HUES6 (cell line): ENCODE measurements around the gene ATXN2.
"Not testable (repeated sequence)": the region's sequence is repeated elsewhere in the genome, so short reads cannot be mapped to it uniquely, and the experiment has no call there.

ENCODE experiments used
- H3K27ac ChIP-seq: 2 replicates; pipeline ENCODE4 v1.7.0; 2013; ENCODE audit warnings: low read depth, mild to moderate bottlenecking, low read length, inconsistent platforms
- H3K27me3 ChIP-seq: 2 replicates; pipeline ENCODE4 v1.6.1; 2013; ENCODE audit warnings: low read length; ENCODE audit not compliant: control insufficient read depth, insufficient read depth
- H3K36me3 ChIP-seq: 2 replicates; pipeline ENCODE4 v1.6.1; 2013; ENCODE audit warnings: low read length; ENCODE audit not compliant: control insufficient read depth, insufficient read depth
- H3K4me1 ChIP-seq: 2 replicates; pipeline ENCODE4 v1.6.1; 2013; ENCODE audit warnings: low read length; ENCODE audit not compliant: control insufficient read depth, insufficient read depth
- H3K4me3 ChIP-seq: 2 replicates; pipeline ENCODE4 v1.5.1; 2013; ENCODE audit warnings: low read depth, low read length
- H3K9ac ChIP-seq: one replicate; pipeline ENCODE4 v1.6.1; 2013; ENCODE audit warnings: mild to moderate bottlenecking, low read length
- H3K9me3 ChIP-seq: 2 replicates; pipeline ENCODE4 v1.6.1; 2013; ENCODE audit warnings: low read depth, low read length; ENCODE audit not compliant: control insufficient read depth, insufficient read depth

ATXN2 gene

GRCh38 chr12:111569363-111570083 is 29.6 kb downstream of the ATXN2 start:
- H3K27ac ChIP-seq, result no peak overlapping the region
- H3K9me3 ChIP-seq, result no peaks in the 10 kb centered on the region
- H3K4me3 ChIP-seq, result no peak overlapping the region

GRCh38 chr12:111560844-111561243 is 38.3 kb downstream of the ATXN2 start:
- not testable (repeated sequence) for H3K9ac ChIP-seq, H3K4me1 ChIP-seq, H3K4me3 ChIP-seq, H3K36me3 ChIP-seq, H3K9me3 ChIP-seq, H3K27me3 ChIP-seq, H3K27ac ChIP-seq

More at GRCh38 chr12:111569363-111570083, 29.6 kb downstream of the ATXN2 start:
- Histone ChIP-seq H3K4me1 (peaks cover 10% of the 10 kb centered on the region), H3K9ac (no peak overlapping the region), H3K27me3 (no peaks in the 10 kb centered on the region), H3K36me3 (0 out of 2 replicates have a peak, but pooled peaks cover 2% of the 10 kb centered on the region)

GRCh38 chr12:111558107-111558376 is 41.1 kb downstream of the ATXN2 start:
- Histone ChIP-seq H3K4me3 (no peak overlapping the region), H3K9me3 (no peaks in the 10 kb centered on the region; the same call in 1 of the 2 replicates), H3K9ac (no peak overlapping the region), H3K36me3 (peaks cover 8% of the 10 kb centered on the region; the same call in 1 of the 2 replicates), H3K4me1 (no peaks in the 10 kb centered on the region; the same call in 1 of the 2 replicates), H3K27ac (no peak overlapping the region), H3K27me3 (no peaks in the 10 kb centered on the region)

- Histone ChIP-seq H3K9me3 (no peaks in the 10 kb centered on the region; the same call in 1 of the 2 replicates), H3K36me3 (peaks cover 8% of the 10 kb centered on the region; the same call in 1 of the 2 replicates), H3K9ac (no peak overlapping the region), H3K27me3 (no peaks in the 10 kb centered on the region), H3K4me1 (no peaks in the 10 kb centered on the region; the same call in 1 of the 2 replicates), H3K4me3 (no peak overlapping the region), H3K27ac (no peak overlapping the region)
Observed at GRCh38 chr12:111557271-111558106, 41.6 kb downstream of the ATXN2 start.

- Histone ChIP-seq H3K36me3 (peaks cover 11% of the 10 kb centered on the region; the same call in 1 of the 2 replicates), H3K4me3 (no peak overlapping the region), H3K4me1 (no peaks in the 10 kb centered on the region; the same call in 1 of the 2 replicates), H3K9me3 (no peaks in the 10 kb centered on the region; the same call in 1 of the 2 replicates), H3K9ac (no peak overlapping the region), H3K27ac (no peak overlapping the region), H3K27me3 (no peaks in the 10 kb centered on the region)
Observed at GRCh38 chr12:111556676-111557075, 42.4 kb downstream of the ATXN2 start.

GRCh38 chr12:111555313-111555712 is 43.8 kb downstream of the ATXN2 start:
- H3K36me3 ChIP-seq, result peaks cover 18% of the 10 kb centered on the region
- H3K4me1 ChIP-seq, H3K27ac ChIP-seq, H3K4me3 ChIP-seq, H3K27me3 ChIP-seq, H3K9ac ChIP-seq, H3K9me3 ChIP-seq: not testable (repeated sequence)

GRCh38 chr12:111546758-111547383 is 52.2 kb downstream of the ATXN2 start:
- no peak overlapping the region for H3K4me3 ChIP-seq
- H3K9ac ChIP-seq, result no peak overlapping the region
- no peaks in the 10 kb centered on the region for H3K27me3 ChIP-seq
- no peaks in the 10 kb centered on the region for H3K4me1 ChIP-seq
- H3K27ac ChIP-seq, result no peak overlapping the region
- H3K36me3 ChIP-seq, result peaks cover 63% of the 10 kb centered on the region
- H3K9me3 ChIP-seq, result no peaks in the 10 kb centered on the region

GRCh38 chr12:111546171-111546570 is 52.9 kb downstream of the ATXN2 start:
- H3K9me3 ChIP-seq, result no peaks in the 10 kb centered on the region
- no peak overlapping the region for H3K4me3 ChIP-seq
- no peak overlapping the region for H3K9ac ChIP-seq
- H3K36me3 ChIP-seq, result peaks cover 58% of the 10 kb centered on the region
- H3K27ac ChIP-seq, result no peak overlapping the region
- no peaks in the 10 kb centered on the region for H3K27me3 ChIP-seq
- H3K4me1 ChIP-seq, result no peaks in the 10 kb centered on the region

GRCh38 chr12:111544032-111544431 is 55.1 kb downstream of the ATXN2 start:
- Histone ChIP-seq H3K27ac (no peak overlapping the region), H3K9ac (no peak overlapping the region), H3K9me3 (no peaks in the 10 kb centered on the region), H3K27me3 (no peaks in the 10 kb centered on the region), H3K36me3 (peaks cover 52% of the 10 kb centered on the region), H3K4me1 (no peaks in the 10 kb centered on the region), H3K4me3 (no peak overlapping the region)

- Histone ChIP-seq H3K4me1 (peaks cover 3% of the 10 kb centered on the region; the same call in 1 of the 2 replicates), H3K4me3 (no peak overlapping the region), H3K9ac (no peak overlapping the region), H3K9me3 (no peaks in the 10 kb centered on the region), H3K36me3 (peaks cover 46% of the 10 kb centered on the region), H3K27ac (no peak overlapping the region), H3K27me3 (no peaks in the 10 kb centered on the region)
Observed at GRCh38 chr12:111532751-111533150, 66.4 kb downstream of the ATXN2 start.
